Measurements from ENCODE around the gene IL17RC.

IL17RC gene

DNA sequence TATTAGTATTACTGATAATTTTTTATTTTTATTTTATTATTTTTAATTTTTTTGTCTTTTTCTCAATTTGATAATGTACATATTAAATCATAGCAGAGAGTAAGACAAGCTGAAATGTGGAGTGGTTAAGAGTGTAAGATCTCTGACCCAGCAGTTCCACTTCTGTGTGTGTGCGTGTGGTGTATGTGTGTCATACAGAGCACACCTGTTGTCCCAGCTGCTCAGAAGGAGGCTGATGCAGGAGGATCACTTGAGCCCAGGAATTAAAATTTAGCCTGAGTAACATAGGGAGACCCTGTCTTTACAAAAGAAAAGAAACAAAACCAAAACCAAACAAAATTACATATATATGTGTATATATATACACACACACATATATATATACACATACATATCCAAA is 35.5 kb upstream of the IL17RC start:
- Histone ChIP-seq H3K9me3 (ENCODE audit: control insufficient read depth, insufficient read depth, low read length) (no peaks in the 10 kb centered on the region), H3K36me3 (ENCODE audit: control insufficient read depth, insufficient read depth, low read length) (no peaks in the 10 kb centered on the region), H3K4me1 (ENCODE audit: control insufficient read depth, insufficient read depth, low read length) (peaks cover 2% of the 10 kb centered on the region; the same call in 1 of the 2 replicates), H3K4me3 (ENCODE audit: low read length) (no peak overlapping the region), H3K27me3 (ENCODE audit: control insufficient read depth, insufficient read depth, low read length) (no peaks in the 10 kb centered on the region), H3K27ac (ENCODE audit: low read length) (no peak overlapping the region)
- DNase-seq (ENCODE audit: low read depth, low spot score), result no peak
- no CpG with 5 or more reads among the region's 1 CpG for WGBS (ENCODE audit: insufficient coverage, insufficient read length)

- Histone ChIP-seq H3K4me1 (ENCODE audit: control insufficient read depth, insufficient read depth, low read length) (no peaks in the 10 kb centered on the region), H3K27ac (ENCODE audit: low read length) (no peak overlapping the region), H3K36me3 (ENCODE audit: control insufficient read depth, insufficient read depth, low read length) (no peaks in the 10 kb centered on the region), H3K27me3 (ENCODE audit: control insufficient read depth, insufficient read depth, low read length) (no peaks in the 10 kb centered on the region), H3K9me3 (ENCODE audit: control insufficient read depth, insufficient read depth, low read length) (no peaks in the 10 kb centered on the region), H3K4me3 (ENCODE audit: low read length) (no peak overlapping the region)
- no peak for DNase-seq (ENCODE audit: low read depth, low spot score)
- WGBS (ENCODE audit: insufficient coverage, insufficient read length), result no CpG with 5 or more reads among the region's 7 CpGs
Observed at GRCh38 chr3:9883706-9884554, 33.0 kb upstream of the IL17RC start.

GRCh38 chr3:9884555-9885165 is 32.2 kb upstream of the IL17RC start:
- Histone ChIP-seq H3K36me3 (ENCODE audit: control insufficient read depth, insufficient read depth, low read length) (no peaks in the 10 kb centered on the region), H3K4me1 (ENCODE audit: control insufficient read depth, insufficient read depth, low read length) (no peaks in the 10 kb centered on the region), H3K27me3 (ENCODE audit: control insufficient read depth, insufficient read depth, low read length) (no peaks in the 10 kb centered on the region), H3K9me3 (ENCODE audit: control insufficient read depth, insufficient read depth, low read length) (no peaks in the 10 kb centered on the region), H3K4me3 (ENCODE audit: low read length) (no peak overlapping the region), H3K27ac (ENCODE audit: low read length) (no peak overlapping the region)
- WGBS (ENCODE audit: insufficient coverage, insufficient read length), result no CpG with 5 or more reads among the region's 11 CpGs
- no peak for DNase-seq (ENCODE audit: low read depth, low spot score)

DNA sequence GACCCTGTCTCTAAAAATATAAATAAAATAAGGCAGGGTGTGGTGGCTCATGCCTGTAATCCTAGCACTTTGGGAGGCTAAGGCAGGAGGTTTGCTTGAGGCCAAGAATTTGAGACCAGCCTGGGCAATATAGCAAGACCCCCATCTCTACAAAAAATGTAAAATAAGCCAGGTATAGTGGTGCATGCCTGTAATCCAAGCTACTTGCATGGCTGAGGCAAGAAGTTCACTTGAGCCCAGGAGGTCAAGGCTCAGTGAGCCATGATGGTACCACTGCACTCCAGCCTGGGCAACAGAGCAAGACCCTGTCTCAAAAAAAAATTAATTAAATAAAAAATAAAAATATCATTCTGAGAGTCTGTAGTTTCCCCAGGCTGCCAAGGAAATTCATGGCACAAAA is 30.6 kb upstream of the IL17RC start:
- Histone ChIP-seq H3K9me3 (ENCODE audit: control insufficient read depth, insufficient read depth, low read length) (no peaks in the 10 kb centered on the region), H3K4me3 (ENCODE audit: low read length) (no peak overlapping the region), H3K27ac (ENCODE audit: low read length) (no peak overlapping the region), H3K36me3 (ENCODE audit: control insufficient read depth, insufficient read depth, low read length) (no peaks in the 10 kb centered on the region), H3K4me1 (ENCODE audit: control insufficient read depth, insufficient read depth, low read length) (no peaks in the 10 kb centered on the region), H3K27me3 (ENCODE audit: control insufficient read depth, insufficient read depth, low read length) (no peaks in the 10 kb centered on the region)
- DNase-seq (ENCODE audit: low read depth, low spot score), result no peak

GRCh38 chr3:9887480-9887879 is 29.4 kb upstream of the IL17RC start:
- H3K9me3 ChIP-seq (ENCODE audit: control insufficient read depth, insufficient read depth, low read length), result no peaks in the 10 kb centered on the region
- no peaks in the 10 kb centered on the region for H3K4me1 ChIP-seq (ENCODE audit: control insufficient read depth, insufficient read depth, low read length)
- no peak overlapping the region for H3K4me3 ChIP-seq (ENCODE audit: low read length)
- no peaks in the 10 kb centered on the region for H3K27me3 ChIP-seq (ENCODE audit: control insufficient read depth, insufficient read depth, low read length)
- no peaks in the 10 kb centered on the region for H3K36me3 ChIP-seq (ENCODE audit: control insufficient read depth, insufficient read depth, low read length)
- WGBS (ENCODE audit: insufficient coverage, insufficient read length), result no CpG with 5 or more reads among the region's 5 CpGs
- no peak overlapping the region for H3K27ac ChIP-seq (ENCODE audit: low read length)
- DNase-seq (ENCODE audit: low read depth, low spot score), result no peak

DNA sequence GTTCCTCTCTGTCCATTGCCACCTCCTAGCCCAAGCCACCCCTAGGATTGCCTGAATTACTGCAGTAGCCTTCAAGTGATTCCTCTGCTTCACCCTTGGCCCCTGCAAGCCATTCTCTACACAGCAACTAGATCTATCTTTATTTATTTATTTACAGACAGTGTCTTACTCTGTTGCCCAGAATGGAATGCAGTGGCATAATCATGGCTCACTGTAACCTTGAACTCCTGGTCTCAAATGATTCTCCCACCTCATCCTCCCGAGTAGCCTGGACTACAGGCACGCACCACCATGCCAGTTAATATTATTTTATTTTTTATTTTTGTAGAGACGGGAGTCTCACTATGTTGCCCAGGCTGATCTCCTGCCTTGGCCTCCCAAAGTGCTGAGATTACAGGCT is 28.4 kb upstream of the IL17RC start:
- H3K9me3 ChIP-seq (ENCODE audit: control insufficient read depth, insufficient read depth, low read length), result no peaks in the 10 kb centered on the region
- peaks cover 6% of the 10 kb centered on the region for H3K36me3 ChIP-seq (ENCODE audit: control insufficient read depth, insufficient read depth, low read length)
- no peaks in the 10 kb centered on the region for H3K27me3 ChIP-seq (ENCODE audit: control insufficient read depth, insufficient read depth, low read length)
- H3K4me3 ChIP-seq (ENCODE audit: low read length), result no peak overlapping the region
- DNase-seq (ENCODE audit: low read depth, low spot score), result no peak
- no CpG with 5 or more reads among the region's 3 CpGs for WGBS (ENCODE audit: insufficient coverage, insufficient read length)
- H3K27ac ChIP-seq (ENCODE audit: low read length), result no peak overlapping the region
- no peaks in the 10 kb centered on the region for H3K4me1 ChIP-seq (ENCODE audit: control insufficient read depth, insufficient read depth, low read length)

DNA sequence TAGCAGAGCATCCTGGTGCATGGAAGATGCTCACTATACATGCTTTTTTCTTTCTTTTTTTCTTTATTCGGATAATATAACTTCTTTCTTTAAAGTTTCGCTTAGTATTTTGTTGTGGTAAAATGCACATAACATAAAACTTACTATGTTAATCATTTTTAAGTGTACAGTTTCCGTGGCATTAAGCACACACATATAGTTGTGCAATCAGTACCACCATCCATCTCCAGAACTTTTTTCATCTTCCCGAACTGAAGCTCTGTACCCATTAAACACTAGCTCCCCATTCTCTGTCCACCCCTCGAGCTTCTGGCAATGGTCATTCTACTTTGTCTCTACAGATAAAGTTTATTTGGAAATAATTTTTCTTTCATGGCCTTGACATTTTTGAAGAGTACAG is 27.5 kb upstream of the IL17RC start:
- peaks cover 6% of the 10 kb centered on the region for H3K36me3 ChIP-seq (ENCODE audit: control insufficient read depth, insufficient read depth, low read length)
- no peak for DNase-seq (ENCODE audit: low read depth, low spot score)
- no peaks in the 10 kb centered on the region for H3K9me3 ChIP-seq (ENCODE audit: control insufficient read depth, insufficient read depth, low read length)
- H3K4me3 ChIP-seq (ENCODE audit: low read length), result no peak overlapping the region
- H3K27me3 ChIP-seq (ENCODE audit: control insufficient read depth, insufficient read depth, low read length), result no peaks in the 10 kb centered on the region
- no CpG with 5 or more reads among the region's 5 CpGs for WGBS (ENCODE audit: insufficient coverage, insufficient read length)
- H3K4me1 ChIP-seq (ENCODE audit: control insufficient read depth, insufficient read depth, low read length), result no peaks in the 10 kb centered on the region
- H3K27ac ChIP-seq (ENCODE audit: low read length), result no peak overlapping the region

DNA sequence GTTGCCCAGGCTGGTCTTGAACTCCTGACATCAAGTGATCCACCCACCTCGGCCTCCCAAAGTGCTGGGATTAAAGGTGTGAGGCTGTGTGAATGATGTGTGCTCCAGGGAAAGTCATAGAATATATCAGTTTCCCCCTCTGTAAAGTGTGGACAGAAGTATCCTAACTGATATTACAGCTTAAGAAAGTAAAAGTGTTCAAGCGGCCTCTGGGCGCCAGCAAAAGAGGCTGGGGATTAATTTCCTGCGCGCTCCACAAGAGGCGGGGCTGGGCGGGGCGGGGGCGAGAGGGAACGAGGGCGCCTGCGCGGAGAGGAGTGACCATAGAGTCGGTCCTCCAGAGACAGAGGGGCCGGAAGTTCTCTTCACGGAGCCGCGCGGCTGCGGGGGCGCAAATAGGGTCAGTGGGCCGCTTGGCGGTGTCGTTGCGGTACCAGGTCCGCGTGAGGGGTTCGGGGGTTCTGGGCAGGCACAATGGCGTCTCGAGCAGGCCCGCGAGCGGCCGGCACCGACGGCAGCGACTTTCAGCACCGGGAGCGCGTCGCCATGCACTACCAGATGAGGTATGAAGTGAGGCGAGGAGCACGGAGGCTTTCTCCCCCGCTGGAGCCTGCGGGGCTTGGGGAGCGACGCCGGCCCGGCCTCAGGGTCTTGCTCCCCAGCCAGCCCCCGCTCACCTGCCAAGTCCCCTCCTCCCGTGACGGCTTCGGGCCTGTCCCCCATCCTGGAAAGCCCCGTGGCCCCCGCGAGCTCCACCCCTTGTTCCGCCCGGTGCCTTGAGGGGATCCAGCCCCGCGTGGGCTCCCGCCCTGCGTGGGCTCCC is 26.4 kb upstream of the IL17RC start, which contains the start of gene JAGN1:
Gene JAGN1, plus strand, starts transcription at position 362 of the 823 bp plus-strand sequence. Its CDS starts 113 bp downstream, at position 475.
- Histone ChIP-seq H3K27me3 (ENCODE audit: control insufficient read depth, insufficient read depth, low read length) (no peaks in the 10 kb centered on the region), H3K27ac (ENCODE audit: low read length) (no peak within 1 kb of the TSS), H3K9me3 (ENCODE audit: control insufficient read depth, insufficient read depth, low read length) (no peaks in the 10 kb centered on the region), H3K4me1 (ENCODE audit: control insufficient read depth, insufficient read depth, low read length) (no peaks in the 10 kb centered on the region), H3K4me3 (ENCODE audit: low read length) (peak within 1 kb of the TSS; percentile 61), H3K36me3 (ENCODE audit: control insufficient read depth, insufficient read depth, low read length) (peaks cover 6% of the 10 kb centered on the region)
- no CpG with 5 or more reads among the region's 62 CpGs for WGBS (ENCODE audit: insufficient coverage, insufficient read length)
- no peak for DNase-seq (ENCODE audit: low read depth, low spot score)

DNA sequence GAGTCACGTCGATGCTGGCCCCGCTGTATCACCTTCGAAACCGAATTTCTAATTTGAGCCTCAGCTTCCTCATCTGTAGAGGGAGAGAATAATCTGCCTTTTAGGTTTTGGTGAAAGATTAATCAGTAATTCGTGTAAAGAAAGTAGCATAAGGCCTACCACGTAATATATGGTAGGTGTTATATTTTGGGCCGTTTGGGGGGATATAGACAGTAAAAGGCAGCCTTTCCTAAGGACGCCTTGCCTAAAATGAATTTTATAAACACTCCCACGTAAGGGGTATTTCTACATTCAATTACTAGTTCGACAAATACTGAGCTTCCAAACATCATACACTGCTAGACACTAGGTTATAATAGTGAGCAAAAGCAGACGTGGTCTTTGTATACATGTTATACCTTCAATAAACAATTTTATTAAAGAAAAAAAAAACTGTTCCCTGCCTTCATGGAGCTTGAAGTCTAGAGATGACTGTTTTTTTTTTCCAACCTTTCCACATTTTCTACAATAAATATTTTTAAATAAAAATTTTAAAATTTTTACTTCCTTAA is 25.8 kb upstream of the IL17RC start:
- no peak for DNase-seq (ENCODE audit: low read depth, low spot score)
- H3K4me3 ChIP-seq (ENCODE audit: low read length), result peak overlapping the region; percentile 61
- no peaks in the 10 kb centered on the region for H3K27me3 ChIP-seq (ENCODE audit: control insufficient read depth, insufficient read depth, low read length)
- no peaks in the 10 kb centered on the region for H3K4me1 ChIP-seq (ENCODE audit: control insufficient read depth, insufficient read depth, low read length)
- H3K9me3 ChIP-seq (ENCODE audit: control insufficient read depth, insufficient read depth, low read length), result no peaks in the 10 kb centered on the region
- no peak overlapping the region for H3K27ac ChIP-seq (ENCODE audit: low read length)
- no CpG with 5 or more reads among the region's 12 CpGs for WGBS (ENCODE audit: insufficient coverage, insufficient read length)
- H3K36me3 ChIP-seq (ENCODE audit: control insufficient read depth, insufficient read depth, low read length), result peaks cover 6% of the 10 kb centered on the region

GRCh38 chr3:9893739-9894138 is 23.2 kb upstream of the IL17RC start:
- Histone ChIP-seq H3K27ac (ENCODE audit: low read length) (no peak overlapping the region), H3K4me1 (ENCODE audit: control insufficient read depth, insufficient read depth, low read length) (no peaks in the 10 kb centered on the region; the same call in 1 of the 2 replicates), H3K36me3 (ENCODE audit: control insufficient read depth, insufficient read depth, low read length) (peaks cover 6% of the 10 kb centered on the region), H3K27me3 (ENCODE audit: control insufficient read depth, insufficient read depth, low read length) (no peaks in the 10 kb centered on the region), H3K4me3 (ENCODE audit: low read length) (no peak overlapping the region), H3K9me3 (ENCODE audit: control insufficient read depth, insufficient read depth, low read length) (no peaks in the 10 kb centered on the region)
- DNase-seq (ENCODE audit: low read depth, low spot score), result no peak
- no CpG with 5 or more reads among the region's 1 CpG for WGBS (ENCODE audit: insufficient coverage, insufficient read length)
